CD14-positive monocyte (primary cell): Measurements from ENCODE around the gene ZNF451. TPM values are rescaled to one million over a fixed set of nuclear protein-coding genes. Genes with fewer than 3 reads are reported as not detected.

Experiments
- DNase-seq, 3 donors: peaks; one replicate each; pipeline ENCODE4 v3.0.0-alpha.2; 2011 to 2022
- H2AFZ ChIP-seq: 2 replicates; pipeline ENCODE4 v1.6.0; 2012; ENCODE audit warnings: mild to moderate bottlenecking, low read depth, low read length, inconsistent platforms; ENCODE audit not compliant: insufficient read depth, poor library complexity, severe bottlenecking
- H3K27ac ChIP-seq, 2 donors: 1 replicate in 1 of 2; 2 replicates in 1 of 2; pipeline ENCODE4 v1.5.1; 2012 to 2013; ENCODE audit warnings: low read length in 2 of 2, control low read depth in 1 of 2, inconsistent platforms in 1 of 2, low read depth in 1 of 2, mild to moderate bottlenecking in 1 of 2
- H3K27me3 ChIP-seq, 2 donors: one replicate each; pipeline versions ENCODE4 v1.6.0 to v1.6.1; 2011 to 2013; ENCODE audit warnings: low read length in 2 of 2; ENCODE audit not compliant: control insufficient read depth in 2 of 2, insufficient read depth in 2 of 2
- H3K36me3 ChIP-seq, 2 donors: replicated peaks in 1 of 2; 1 replicate in 1 of 2; 2 replicates in 1 of 2; pipeline versions ENCODE4 v1.5.1 to v1.6.1; 2012 to 2013; ENCODE audit warnings: low read length in 2 of 2, control low read depth in 1 of 2, inconsistent platforms in 1 of 2, mild to moderate bottlenecking in 1 of 2; ENCODE audit not compliant: insufficient read depth in 2 of 2, control insufficient read depth in 1 of 2
- H3K4me1 ChIP-seq, 2 donors: 1 replicate in 1 of 2; 2 replicates in 1 of 2; pipeline versions ENCODE4 v1.5.1 to v1.6.1; 2012 to 2013; ENCODE audit warnings: low read length in 2 of 2, control low read depth in 1 of 2, inconsistent platforms in 1 of 2, mild to moderate bottlenecking in 1 of 2, moderate library complexity in 1 of 2; ENCODE audit not compliant: insufficient read depth in 2 of 2, control insufficient read depth in 1 of 2
- H3K4me2 ChIP-seq: replicated peaks from 2 replicates; pipeline ENCODE3; 2012; ENCODE audit warnings: low read length, moderate library complexity, mild to moderate bottlenecking; ENCODE audit not compliant: poor library complexity, severe bottlenecking; ENCODE audit errors: extremely low read depth
- H3K4me3 ChIP-seq, 3 experiments: fragments of 200-600 bp in 1 of 3; sonication (generic) in 1 of 3; replicated peaks in 1 of 3; 1 replicate in 2 of 3; 2 replicates in 1 of 3; pipeline ENCODE4 v1.5.1; 2011 to 2013; ENCODE audit warnings: low read length in 3 of 3, mild to moderate bottlenecking in 3 of 3, control low read depth in 2 of 3, low read depth in 2 of 3, inconsistent platforms in 1 of 3, moderate library complexity in 1 of 3
- H3K79me2 ChIP-seq: 2 replicates; pipeline ENCODE4 v1.6.0; 2012; ENCODE audit warnings: mild to moderate bottlenecking, control low read depth, inconsistent platforms, low read length, moderate library complexity; ENCODE audit not compliant: insufficient read depth
- H3K9ac ChIP-seq: 2 replicates; pipeline ENCODE4 v1.6.0; 2017; ENCODE audit warnings: low read length, mild to moderate bottlenecking; ENCODE audit not compliant: insufficient read depth, poor library complexity, severe bottlenecking
- H3K9me3 ChIP-seq, 2 donors: replicated peaks in 1 of 2; 1 replicate in 1 of 2; 2 replicates in 1 of 2; pipeline versions ENCODE4 v1.5.1 to v1.6.1; 2012 to 2013; ENCODE audit warnings: low read length in 2 of 2, control low read depth in 1 of 2; ENCODE audit not compliant: control insufficient read depth in 1 of 2, insufficient read depth in 1 of 2
- H4K20me1 ChIP-seq: 2 replicates; pipeline ENCODE4 v1.6.0; 2012; ENCODE audit warnings: mild to moderate bottlenecking, low read length, control low read depth, moderate library complexity; ENCODE audit not compliant: insufficient read depth
- H3K27ac Mint-ChIP-seq, 7 donors: one replicate each; pipeline ENCODE4 v1.8.0; 2020; ENCODE audit warnings: mild to moderate bottlenecking in 7 of 7, mixed read lengths in 7 of 7, moderate library complexity in 6 of 7, inconsistent platforms in 2 of 7
- H3K27me3 Mint-ChIP-seq, 3 donors: one replicate each; pipeline ENCODE4 v1.8.0; 2021 to 2022; ENCODE audit warnings: low read depth in 3 of 3, mild to moderate bottlenecking in 3 of 3, mixed read lengths in 3 of 3, moderate library complexity in 3 of 3, inconsistent platforms in 1 of 3
- H3K36me3 Mint-ChIP-seq, 2 donors: one replicate each; pipeline ENCODE4 v1.8.0; 2020; ENCODE audit warnings: mixed read lengths in 2 of 2, inconsistent platforms in 1 of 2, mild to moderate bottlenecking in 1 of 2
- H3K4me1 Mint-ChIP-seq: one replicate; pipeline ENCODE4 v1.8.0; 2020; ENCODE audit warnings: mild to moderate bottlenecking, mixed read lengths
- H3K4me3 Mint-ChIP-seq, 2 donors: one replicate each; pipeline ENCODE4 v1.8.0; 2020; ENCODE audit warnings: mild to moderate bottlenecking in 2 of 2, mixed read lengths in 2 of 2, moderate library complexity in 1 of 2
- H3K9me3 Mint-ChIP-seq, 7 donors: one replicate each; pipeline ENCODE4 v1.8.0; 2020 to 2022; ENCODE audit warnings: mixed read lengths in 7 of 7, mild to moderate bottlenecking in 6 of 7, moderate library complexity in 6 of 7, inconsistent platforms in 2 of 7
- CTCF ChIP-seq: fragments of 200-600 bp; IDR thresholded peaks from one replicate; pipeline ENCODE4 v1.8.0; 2022; ENCODE audit warnings: antibody characterized with exemption, mild to moderate bottlenecking
- WGBS: methylation state at CpG from one replicate; pipeline ENCODE4 v1.1.5; 2013; ENCODE audit warnings: missing lambda C conversion rate; ENCODE audit not compliant: insufficient coverage; 5-methylcytosine and 5-hydroxymethylcytosine counted together
- intact Hi-C, 2 donors: fragments of 100-400 bp; cut with micrococcal nuclease; formaldehyde crosslinking; loops; one replicate each; pipeline versions ENCODE4 v1.15.0 to v1.15.1; 2023
- polyA plus RNA-seq, 3 donors: library from polyadenylated mRNA; depleted of rRNA in 1 of 3; unstranded in 2 of 3; stranded (reverse) in 1 of 3; fragments of 300-500 nt in 2 of 3; fragments of >200 nt in 1 of 3; fragmentation: Illumina TruSeq in 2 of 3; gene quantifications; 1 replicate in 2 of 3; 2 replicates in 1 of 3; pipeline ENCODE4 v1.2.3, GENCODE V29; 2012 to 2021

Gene ZNF451
- polyA plus RNA-seq, 3 donors, result 7.9 to 22.0 (median 19.1) TPM

GRCh38 chr6:57074383-57074782 lies 15.6 kb upstream of the ZNF451 start:
- Histone ChIP-seq H3K9ac (no peak overlapping the region), H3K27ac (no peak overlapping the region), H2AFZ (no peak overlapping the region), H3K4me2 (no peak overlapping the region), H3K9me3 (no peaks in the 10 kb centered on the region), H4K20me1 (no peaks in the 10 kb centered on the region), H3K36me3 (peaks cover 3 to 6% of the 10 kb centered on the region in 2 donors), H3K27me3 (no peaks in the 10 kb centered on the region), H3K79me2 (no peaks in the 10 kb centered on the region), H3K4me1 (no peaks in the 10 kb centered on the region), H3K4me3 (no peak overlapping the region)
- peaks cover 0 to 2% (median 0%) of the 10 kb centered on the region in 3 donors for H3K27me3 Mint-ChIP-seq
- H3K36me3 Mint-ChIP-seq, result peaks cover 13 to 17% of the 10 kb centered on the region in 2 donors
- peaks cover 0 to 19% (median 4%) of the 10 kb centered on the region in 7 donors for H3K9me3 Mint-ChIP-seq
- intact Hi-C loops, result no loop called here
- no peak overlapping the region for H3K4me3 Mint-ChIP-seq
- no peak for TF ChIP-seq CTCF
- 100% methylated on average over 6 of the region's 8 CpGs for WGBS
- DNase-seq, result no peak
- no peak overlapping the region for H3K27ac Mint-ChIP-seq
- no peaks in the 10 kb centered on the region for H3K4me1 Mint-ChIP-seq

- Histone ChIP-seq H2AFZ (no peak overlapping the region), H3K27me3 (no peaks in the 10 kb centered on the region), H3K4me1 (no peaks in the 10 kb centered on the region), H3K9ac (no peak overlapping the region), H3K4me3 (no peak overlapping the region), H4K20me1 (no peaks in the 10 kb centered on the region), H3K4me2 (no peak overlapping the region), H3K9me3 (peaks cover 0 to 4% of the 10 kb centered on the region in 2 donors), H3K36me3 (peaks cover 3 to 6% of the 10 kb centered on the region in 2 donors), H3K79me2 (no peaks in the 10 kb centered on the region), H3K27ac (no peak overlapping the region)
- Mint-ChIP-seq H3K27me3 (peaks cover 0 to 2% (median 0%) of the 10 kb centered on the region in 3 donors), H3K9me3 (peaks cover 2 to 21% (median 7%) of the 10 kb centered on the region in 7 donors), H3K4me1 (no peaks in the 10 kb centered on the region), H3K4me3 (no peak overlapping the region), H3K36me3 (peaks cover 13 to 14% of the 10 kb centered on the region in 2 donors), H3K27ac (no peak overlapping the region)
- intact Hi-C loops, result no loop called here
- DNase-seq, result no peak
- no peak for TF ChIP-seq CTCF
Measured at GRCh38 chr6:57075092-57075491, 14.9 kb upstream of the ZNF451 start.
